ENCODE measurements around the gene RHNO1. TPM values are rescaled to one million over a fixed set of nuclear protein-coding genes. Genes with fewer than 3 reads are reported as not detected.

Gene RHNO1
- polyA plus RNA-seq (84.2 and 85.8 TPM in 2 replicates), polyA minus RNA-seq (70.1 and 72.9 TPM in 2 replicates)

GRCh38 chr12:2877047-2877952 lies at the start of gene RHNO1, which contains the start of gene FOXM1:
Gene RHNO1 (plus strand): TSS chr12:2877223. CDS start chr12:2885367, 8,144 bp downstream.
Gene FOXM1 (minus strand): TSS chr12:2877174. CDS start chr12:2874478, 2,696 bp downstream.
- Histone ChIP-seq H3F3A (ENCODE audit: insufficient read depth, low read length, poor library complexity, severe bottlenecking) (no peaks in the 10 kb centered on the region), H2AFZ (ENCODE audit: low read depth, low read length) (peak within 1 kb of the TSS; percentile 81), H4K20me1 (ENCODE audit: insufficient read depth) (no peaks in the 10 kb centered on the region), H3K79me2 (replicated peaks; ENCODE audit: insufficient read depth, low read length) (peaks cover 32% of the 10 kb centered on the region), H3K9me2 (ENCODE audit: insufficient read depth, low read length) (no peaks in the 10 kb centered on the region), H3K4me2 (ENCODE audit: low read length) (peak within 1 kb of the TSS; percentile 74), H3K27me3 (ENCODE audit: insufficient read depth, low read depth, low read length) (no peaks in the 10 kb centered on the region), H3K9me3 (ENCODE audit: low read length) (no peaks in the 10 kb centered on the region), H3K4me3 (ENCODE audit: low read length) (peak within 1 kb of the TSS; percentile 86), H3K36me3 (ENCODE audit: insufficient read depth, low read length) (no peaks in the 10 kb centered on the region), H3K27ac (ENCODE audit: low read length) (peak within 1 kb of the TSS; percentile 80), H3K9ac (ENCODE audit: low read length) (peak within 1 kb of the TSS; percentile 85)
- TF ChIP-seq EZH2 (IDR thresholded peaks at IDR 0.05; ENCODE audit: borderline replicate concordance, insufficient read depth, low read length, poor library complexity, severe bottlenecking) (no peak), EP300 (conservative IDR thresholded peaks at IDR 0.05; ENCODE audit: poor library complexity, severe bottlenecking) (peak; percentile 15), RAD21 (conservative IDR thresholded peaks at IDR 0.05) (peak; percentile 14), CTCF (IDR thresholded peaks at IDR 0.05; ENCODE audit: poor library complexity, severe bottlenecking) (no peak), MXI1 (conservative IDR thresholded peaks at IDR 0.05; ENCODE audit: poor library complexity, severe bottlenecking) (peak; percentile 82), POLR2AphosphoS5 (IDR thresholded peaks at IDR 0.05) (peak; percentile 96), SMC3 (conservative IDR thresholded peaks at IDR 0.05; ENCODE audit: poor library complexity) (peak; percentile 11), TAF1 (IDR thresholded peaks at IDR 0.05; ENCODE audit: low read depth) (peak; percentile 36), REST (IDR thresholded peaks at IDR 0.05; ENCODE audit: borderline replicate concordance) (peak; percentile 79)

- no peak overlapping the region for H3K9ac ChIP-seq (ENCODE audit: low read length)
- TF ChIP-seq SMC3 (conservative IDR thresholded peaks at IDR 0.05; ENCODE audit: poor library complexity) (no peak), TAF1 (IDR thresholded peaks at IDR 0.05; ENCODE audit: low read depth) (no peak), CTCF (IDR thresholded peaks at IDR 0.05; ENCODE audit: poor library complexity, severe bottlenecking) (no peak), EP300 (conservative IDR thresholded peaks at IDR 0.05; ENCODE audit: poor library complexity, severe bottlenecking) (no peak)
- no peak overlapping the region for H3K27ac ChIP-seq (ENCODE audit: low read length)
- no peaks in the 10 kb centered on the region for H3F3A ChIP-seq (ENCODE audit: insufficient read depth, low read length, poor library complexity, severe bottlenecking)
- no peak overlapping the region for H3K4me3 ChIP-seq (ENCODE audit: low read length)
- H2AFZ ChIP-seq (ENCODE audit: low read depth, low read length) = no peak overlapping the region
- no peaks in the 10 kb centered on the region for H3K9me2 ChIP-seq (ENCODE audit: insufficient read depth, low read length)
- no peaks in the 10 kb centered on the region for H4K20me1 ChIP-seq (ENCODE audit: insufficient read depth)
- H3K4me2 ChIP-seq (ENCODE audit: low read length) = no peak overlapping the region
- no peaks in the 10 kb centered on the region for H3K36me3 ChIP-seq (ENCODE audit: insufficient read depth, low read length)
- H3K9me3 ChIP-seq (ENCODE audit: low read length) = no peaks in the 10 kb centered on the region
- H3K27me3 ChIP-seq (ENCODE audit: insufficient read depth, low read depth, low read length) = no peaks in the 10 kb centered on the region
- H3K79me2 ChIP-seq (replicated peaks; ENCODE audit: insufficient read depth, low read length) = no peaks in the 10 kb centered on the region
These were observed 47.7 kb upstream of the RHNO1 start for GRCh38 chr12:2829275-2829674.
